ENCODE data around the gene USP50. TPM values are rescaled to one million over a fixed set of nuclear protein-coding genes. Genes with fewer than 3 reads are reported as not detected.

USP50 gene
- total RNA-seq, 5 donors from 2014 or later (not counting 1 experiment from before 2014, with no cell fraction given), result 0.83 TPM; not detected in 4

DNA sequence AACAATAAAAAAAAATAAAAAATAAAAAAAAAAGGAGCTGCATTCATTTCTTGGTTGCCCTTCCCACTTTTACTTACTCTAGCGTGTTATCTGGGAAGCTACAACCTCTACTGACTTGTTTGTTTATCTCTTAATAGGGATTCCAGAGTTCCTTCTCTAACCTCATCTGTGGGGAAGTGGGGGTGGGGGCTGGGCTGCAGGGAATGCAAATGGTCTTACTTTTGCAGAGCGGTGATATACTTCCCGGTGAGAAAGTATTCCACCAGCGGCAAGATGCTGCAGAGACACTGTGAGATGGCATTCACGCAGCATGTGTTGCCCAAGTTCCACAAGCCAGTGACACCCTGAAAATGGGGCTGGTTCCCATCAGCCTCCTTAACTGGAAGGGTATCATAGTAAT is 2.1 kb downstream of the USP50 start:
- H3K36me3 ChIP-seq (ENCODE audit: control insufficient read depth in 2 of 2, extremely low read depth in 1 of 2, insufficient read depth in 1 of 2, low read length in 1 of 2), result no peaks in the 10 kb centered on the region
- no peak overlapping the region for H3K27ac Mint-ChIP-seq
- peaks cover 11 to 14% of the 10 kb centered on the region in 2 donors for H3K27me3 Mint-ChIP-seq
- H3K4me3 ChIP-seq (ENCODE audit: control insufficient read depth in 1 of 2, extremely low read depth in 1 of 2, low read length in 1 of 2), result no peak overlapping the region
- H3K9me3 ChIP-seq, result no peaks in the 10 kb centered on the region
- no peaks in the 10 kb centered on the region for H3K36me3 Mint-ChIP-seq
- ATAC-seq (replicated peaks in 1 of 4) (no peak), DNase-seq (no peak)
- no peak overlapping the region for H3K27ac ChIP-seq (ENCODE audit: low read length)
- POLR2A ChIA-PET, result interaction anchor here (0.5 to 0.6 kb wide), 3 partner anchors 13 to 402 kb away, joined by 3 to 6 read pairs (median 4); no protein-coding TSS in a partner anchor
- peaks cover 0 to 6% of the 10 kb centered on the region in 2 experiments for H3K27me3 ChIP-seq (replicated peaks in 1 of 2; ENCODE audit: control insufficient read depth in 2 of 2, extremely low read depth in 1 of 2, insufficient read depth in 2 of 2, low read length in 1 of 2)
- no peaks in the 10 kb centered on the region for H3K9me3 Mint-ChIP-seq
- H3K4me3 Mint-ChIP-seq, result no peak overlapping the region
- no peaks in the 10 kb centered on the region for H3K4me1 Mint-ChIP-seq
- CTCF ChIA-PET, result no interaction called here
- 83% methylated on average over 4 of the region's 5 CpGs for WGBS (ENCODE audit: insufficient coverage)
- H3K4me1 ChIP-seq (ENCODE audit: control insufficient read depth in 1 of 2, extremely low read depth in 1 of 2, insufficient read depth in 2 of 2, low read length in 2 of 2), result no peaks in the 10 kb centered on the region

DNA sequence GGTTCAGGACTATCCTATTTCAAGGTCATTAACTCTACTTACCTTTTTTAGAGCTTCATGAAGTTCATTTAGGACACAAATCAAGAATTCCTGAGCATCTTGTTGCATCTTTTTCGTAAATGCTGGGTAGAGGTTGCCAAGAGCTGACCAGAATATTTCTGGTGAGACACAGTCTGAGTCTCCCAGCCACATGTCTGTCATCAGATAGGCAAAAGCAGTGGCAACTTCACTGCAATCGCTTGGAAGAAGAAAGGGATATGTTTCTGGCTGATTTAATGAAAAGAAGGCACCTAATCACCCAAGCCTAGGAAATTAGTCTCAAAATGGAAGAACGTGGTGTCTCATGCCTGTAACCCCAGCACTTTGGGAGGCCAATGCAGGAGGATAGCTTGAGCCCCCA is 2.9 kb downstream of the USP50 start:
- H3K4me3 ChIP-seq (ENCODE audit: control insufficient read depth in 1 of 2, extremely low read depth in 1 of 2, low read length in 1 of 2), result no peak overlapping the region
- peaks cover 11 to 14% of the 10 kb centered on the region in 2 donors for H3K27me3 Mint-ChIP-seq
- ATAC-seq (replicated peaks in 1 of 4) (no peak), DNase-seq (no peak)
- POLR2A ChIA-PET, result no interaction called here
- H3K27ac ChIP-seq (ENCODE audit: low read length), result no peak overlapping the region
- peaks cover 0 to 6% of the 10 kb centered on the region in 2 experiments for H3K27me3 ChIP-seq (replicated peaks in 1 of 2; ENCODE audit: control insufficient read depth in 2 of 2, extremely low read depth in 1 of 2, insufficient read depth in 2 of 2, low read length in 1 of 2)
- WGBS (ENCODE audit: insufficient coverage), result 58% methylated on average over 2 of the region's 3 CpGs
- no peak overlapping the region for H3K27ac Mint-ChIP-seq
- H3K36me3 ChIP-seq (ENCODE audit: control insufficient read depth in 2 of 2, extremely low read depth in 1 of 2, insufficient read depth in 1 of 2, low read length in 1 of 2), result no peaks in the 10 kb centered on the region
- H3K4me1 ChIP-seq (ENCODE audit: control insufficient read depth in 1 of 2, extremely low read depth in 1 of 2, insufficient read depth in 2 of 2, low read length in 2 of 2), result no peaks in the 10 kb centered on the region
- CTCF ChIA-PET, result interaction anchor here (0.9 to 1.0 kb wide), 2 partner anchors 12 to 13 kb away, joined by 3 read pairs; no protein-coding TSS in a partner anchor
- no peaks in the 10 kb centered on the region for H3K9me3 Mint-ChIP-seq
- H3K36me3 Mint-ChIP-seq, result no peaks in the 10 kb centered on the region
- no peaks in the 10 kb centered on the region for H3K9me3 ChIP-seq
- no peaks in the 10 kb centered on the region for H3K4me1 Mint-ChIP-seq
- no peak overlapping the region for H3K4me3 Mint-ChIP-seq

DNA sequence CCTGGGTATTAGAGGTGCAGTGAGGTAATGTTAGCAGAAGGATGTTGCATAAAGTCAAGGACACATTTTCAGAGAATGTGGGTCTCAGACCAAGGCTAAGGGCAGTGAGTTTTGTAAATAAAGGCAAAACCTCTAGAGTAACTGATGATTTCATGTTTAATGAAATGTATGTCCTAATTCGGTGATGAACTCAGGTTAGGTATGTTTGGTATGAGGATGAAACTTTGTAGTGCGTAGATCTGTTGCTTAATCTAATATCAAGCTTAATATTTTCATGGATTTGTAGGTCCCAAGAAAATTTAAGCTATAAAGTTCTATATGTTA is 3.6 kb downstream of the USP50 start:
- WGBS (ENCODE audit: insufficient coverage), result no CpG with 5 or more reads among the region's 2 CpGs
- Mint-ChIP-seq H3K27me3 (peaks cover 11 to 14% of the 10 kb centered on the region in 2 donors), H3K27ac (no peak overlapping the region), H3K36me3 (no peaks in the 10 kb centered on the region), H3K4me1 (no peaks in the 10 kb centered on the region), H3K9me3 (no peaks in the 10 kb centered on the region), H3K4me3 (no peak overlapping the region)
- ChIA-PET POLR2A (no interaction called here), CTCF (interaction anchor here (0.6 to 1.0 kb wide), 3 partner anchors 12 to 118 kb away, joined by 3 read pairs; no protein-coding TSS in a partner anchor)
- ATAC-seq (replicated peaks in 1 of 4), result no peak
- Histone ChIP-seq H3K4me1 (ENCODE audit: control insufficient read depth in 1 of 2, extremely low read depth in 1 of 2, insufficient read depth in 2 of 2, low read length in 2 of 2) (no peaks in the 10 kb centered on the region), H3K9me3 (no peaks in the 10 kb centered on the region), H3K4me3 (ENCODE audit: control insufficient read depth in 1 of 2, extremely low read depth in 1 of 2, low read length in 1 of 2) (no peak overlapping the region), H3K27ac (ENCODE audit: low read length) (no peak overlapping the region), H3K36me3 (ENCODE audit: control insufficient read depth in 2 of 2, extremely low read depth in 1 of 2, insufficient read depth in 1 of 2, low read length in 1 of 2) (no peaks in the 10 kb centered on the region), H3K27me3 (replicated peaks in 1 of 2; ENCODE audit: control insufficient read depth in 2 of 2, extremely low read depth in 1 of 2, insufficient read depth in 2 of 2, low read length in 1 of 2) (peaks cover 0 to 6% of the 10 kb centered on the region in 2 experiments)
- no peak for DNase-seq

DNA sequence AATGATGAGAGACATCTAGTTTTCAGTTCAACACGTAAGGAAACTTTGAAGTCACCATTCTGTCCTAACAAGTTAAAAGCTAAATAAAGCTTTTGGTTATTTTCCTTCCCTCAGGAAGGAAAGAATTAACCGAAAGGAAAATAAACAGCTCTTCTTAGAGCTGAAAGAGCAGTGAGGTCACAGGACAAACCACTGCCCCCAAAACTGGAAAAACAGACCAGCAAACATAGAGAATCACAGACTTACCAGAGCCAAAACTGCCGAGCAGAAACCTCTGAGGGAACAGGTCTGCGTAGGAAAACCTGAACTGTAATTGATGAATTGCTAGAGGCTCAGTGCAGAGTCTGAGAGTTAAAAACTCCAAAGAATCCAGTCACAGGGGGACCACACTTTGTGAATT is 14.7 kb downstream of the USP50 start:
- 75% methylated on average over 2 of the region's 4 CpGs for WGBS (ENCODE audit: insufficient coverage)
- Mint-ChIP-seq H3K27me3 (no peaks in the 10 kb centered on the region), H3K4me3 (no peak overlapping the region), H3K27ac (no peak overlapping the region), H3K4me1 (no peaks in the 10 kb centered on the region), H3K36me3 (peaks cover 3% of the 10 kb centered on the region), H3K9me3 (peaks cover 0 to 4% (median 0%) of the 10 kb centered on the region in 3 donors)
- no peak for ATAC-seq (replicated peaks in 1 of 4)
- Histone ChIP-seq H3K27me3 (replicated peaks in 1 of 2; ENCODE audit: control insufficient read depth in 2 of 2, extremely low read depth in 1 of 2, insufficient read depth in 2 of 2, low read length in 1 of 2) (no peaks in the 10 kb centered on the region), H3K27ac (ENCODE audit: low read length) (no peak overlapping the region), H3K36me3 (ENCODE audit: control insufficient read depth in 2 of 2, extremely low read depth in 1 of 2, insufficient read depth in 1 of 2, low read length in 1 of 2) (no peaks in the 10 kb centered on the region), H3K4me1 (ENCODE audit: control insufficient read depth in 1 of 2, extremely low read depth in 1 of 2, insufficient read depth in 2 of 2, low read length in 2 of 2) (no peaks in the 10 kb centered on the region), H3K9me3 (no peaks in the 10 kb centered on the region), H3K4me3 (ENCODE audit: control insufficient read depth in 1 of 2, extremely low read depth in 1 of 2, low read length in 1 of 2) (no peak overlapping the region)
- ChIA-PET CTCF (interaction anchor here (0.6 to 0.9 kb wide), 2 partner anchors 12 to 91 kb away, joined by 3 read pairs; no protein-coding TSS in a partner anchor), POLR2A (interaction anchor here in 1 of 2 donors (0.5 kb wide), 1 partner anchor 12 kb away, joined by 6 read pairs; no protein-coding TSS in a partner anchor)
- no peak for DNase-seq

DNA sequence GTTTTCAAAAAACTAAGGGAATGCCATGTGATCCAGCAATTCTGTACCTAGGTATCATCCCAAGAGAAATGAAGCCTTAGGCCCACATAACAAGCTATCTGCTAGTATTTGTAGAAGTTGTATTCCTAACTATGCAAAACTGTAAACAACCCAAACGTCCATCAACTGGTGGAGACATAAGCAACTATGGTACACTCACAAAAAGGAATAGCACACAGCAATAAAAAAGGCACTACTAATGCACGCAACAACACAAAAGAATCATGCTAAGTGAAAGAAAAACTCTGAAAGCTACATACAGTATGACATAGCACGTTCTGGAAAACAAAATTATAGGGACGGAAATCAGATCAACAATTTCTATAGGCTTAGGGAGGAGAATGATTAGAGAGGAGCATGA is 15.3 kb downstream of the USP50 start:
- Histone ChIP-seq H3K27me3 (replicated peaks in 1 of 2; ENCODE audit: control insufficient read depth in 2 of 2, extremely low read depth in 1 of 2, insufficient read depth in 2 of 2, low read length in 1 of 2) (no peaks in the 10 kb centered on the region), H3K9me3 (no peaks in the 10 kb centered on the region), H3K27ac (ENCODE audit: low read length) (no peak overlapping the region), H3K36me3 (ENCODE audit: control insufficient read depth in 2 of 2, extremely low read depth in 1 of 2, insufficient read depth in 1 of 2, low read length in 1 of 2) (no peaks in the 10 kb centered on the region), H3K4me3 (ENCODE audit: control insufficient read depth in 1 of 2, extremely low read depth in 1 of 2, low read length in 1 of 2) (no peak overlapping the region), H3K4me1 (ENCODE audit: control insufficient read depth in 1 of 2, extremely low read depth in 1 of 2, insufficient read depth in 2 of 2, low read length in 2 of 2) (no peaks in the 10 kb centered on the region)
- H3K27ac Mint-ChIP-seq, result no peak overlapping the region
- H3K9me3 Mint-ChIP-seq, result peaks cover 0 to 4% (median 0%) of the 10 kb centered on the region in 3 donors
- no peaks in the 10 kb centered on the region for H3K4me1 Mint-ChIP-seq
- POLR2A ChIA-PET, result interaction anchor here in 1 of 2 donors (0.6 kb wide), 1 partner anchor 202 kb away, joined by 4 read pairs; no protein-coding TSS in a partner anchor
- H3K36me3 Mint-ChIP-seq, result peaks cover 3% of the 10 kb centered on the region
- H3K4me3 Mint-ChIP-seq, result no peak overlapping the region
- no peaks in the 10 kb centered on the region for H3K27me3 Mint-ChIP-seq
- ATAC-seq (replicated peaks in 1 of 4) (no peak), DNase-seq (no peak)
- CTCF ChIA-PET, result interaction anchor here (0.9 to 1.2 kb wide), 2 partner anchors 12 kb away, joined by 3 read pairs; no protein-coding TSS in a partner anchor
- WGBS (ENCODE audit: insufficient coverage), result 100% methylated on average over 3 of the region's 4 CpGs

DNA sequence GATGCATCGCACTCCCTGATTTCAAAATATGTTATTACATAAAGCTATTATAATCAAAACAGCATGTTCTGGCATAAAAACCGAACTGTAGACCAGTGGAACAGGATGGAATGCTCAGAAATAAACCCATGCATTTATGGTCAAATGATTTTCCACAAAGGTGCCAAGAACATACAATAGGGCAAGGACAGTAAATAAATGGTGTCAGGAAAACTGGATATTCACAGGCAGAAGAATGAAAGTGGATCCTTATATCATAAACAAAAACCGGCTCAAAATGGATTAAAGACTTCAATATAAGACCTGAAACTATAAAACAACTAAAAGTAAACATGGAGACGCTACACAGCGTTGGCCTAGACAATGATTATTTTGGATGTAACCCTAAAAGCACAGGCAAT is 22.6 kb downstream of the USP50 start:
- H3K27me3 Mint-ChIP-seq, result no peaks in the 10 kb centered on the region
- POLR2A ChIA-PET, result no interaction called here
- H3K36me3 Mint-ChIP-seq, result peaks cover 3% of the 10 kb centered on the region
- no peak for ATAC-seq (replicated peaks in 1 of 4)
- H3K4me1 ChIP-seq (ENCODE audit: control insufficient read depth in 1 of 2, extremely low read depth in 1 of 2, insufficient read depth in 2 of 2, low read length in 2 of 2), result no peaks in the 10 kb centered on the region
- WGBS (ENCODE audit: insufficient coverage), result no CpG with 5 or more reads among the region's 5 CpGs
- no peak overlapping the region for H3K4me3 ChIP-seq (ENCODE audit: control insufficient read depth in 1 of 2, extremely low read depth in 1 of 2, low read length in 1 of 2)
- no peak overlapping the region for H3K4me3 Mint-ChIP-seq
- no peaks in the 10 kb centered on the region for H3K36me3 ChIP-seq (ENCODE audit: control insufficient read depth in 2 of 2, extremely low read depth in 1 of 2, insufficient read depth in 1 of 2, low read length in 1 of 2)
- CTCF ChIA-PET, result no interaction called here
- DNase-seq, result no peak
- H3K27ac ChIP-seq (ENCODE audit: low read length), result no peak overlapping the region
- peaks cover 0 to 4% (median 3%) of the 10 kb centered on the region in 3 donors for H3K9me3 Mint-ChIP-seq
- no peaks in the 10 kb centered on the region for H3K4me1 Mint-ChIP-seq
- H3K9me3 ChIP-seq, result no peaks in the 10 kb centered on the region
- H3K27ac Mint-ChIP-seq, result no peak overlapping the region
- H3K27me3 ChIP-seq (replicated peaks in 1 of 2; ENCODE audit: control insufficient read depth in 2 of 2, extremely low read depth in 1 of 2, insufficient read depth in 2 of 2, low read length in 1 of 2), result no peaks in the 10 kb centered on the region
